Neural progenitor cell (in vitro differentiated cells): ENCODE results near the gene CMTM4. TPM values are rescaled to one million over a fixed set of nuclear protein-coding genes. Genes with fewer than 3 reads are reported as not detected.
"Not testable (repeated sequence)": the region's sequence is repeated elsewhere in the genome, so short reads cannot be mapped to it uniquely, and the experiment has no call there.

Experiments
- DNase-seq: peaks from one replicate; pipeline ENCODE4 v3.0.0-alpha.2; 2016; ENCODE audit warnings: low spot score
- H2AFZ ChIP-seq: fragments of 200-600 bp; sonication (generic); replicated peaks from 2 replicates; pipeline ENCODE4 v1.6.1; 2016; ENCODE audit warnings: antibody characterized with exemption
- H3F3A ChIP-seq: fragments of 200-600 bp; sonication (generic); 2 replicates; pipeline ENCODE4 v1.6.1; 2016; ENCODE audit warnings: antibody characterized with exemption, low read depth
- H3K27ac ChIP-seq: fragments of 200-600 bp; sonication (generic); 2 replicates; pipeline ENCODE4 v1.5.1; 2016; ENCODE audit warnings: mild to moderate bottlenecking
- H3K27me3 ChIP-seq: fragments of 200-600 bp; sonication (generic); 2 replicates; pipeline ENCODE4 v1.6.1; 2016; ENCODE audit warnings: mild to moderate bottlenecking, moderate library complexity
- H3K36me3 ChIP-seq: fragments of 200-600 bp; sonication (generic); 2 replicates; pipeline ENCODE4 v1.5.1; 2016
- H3K4me1 ChIP-seq: fragments of 200-600 bp; sonication (generic); 2 replicates; pipeline ENCODE4 v1.6.1; 2016; ENCODE audit warnings: mixed run types
- H3K4me2 ChIP-seq: fragments of 200-600 bp; sonication (generic); 2 replicates; pipeline ENCODE4 v1.6.1; 2016
- H3K4me3 ChIP-seq: fragments of 200-600 bp; sonication (generic); 2 replicates; pipeline ENCODE4 v1.5.1; 2016
- H3K79me2 ChIP-seq: fragments of 200-600 bp; sonication (generic); 2 replicates; pipeline ENCODE4 v1.6.1; 2016; ENCODE audit warnings: low read depth
- H3K9ac ChIP-seq: fragments of 200-600 bp; sonication (generic); 2 replicates; pipeline ENCODE4 v1.6.1; 2016
- H3K9me3 ChIP-seq: fragments of 200-600 bp; sonication (generic); 2 replicates; pipeline ENCODE4 v1.5.1; 2016; ENCODE audit warnings: low read depth
- H4K20me1 ChIP-seq: fragments of 200-600 bp; sonication (generic); 2 replicates; pipeline ENCODE4 v1.6.1; 2016; ENCODE audit warnings: low read depth
- H3K27ac Mint-ChIP-seq: 3 replicates; pipeline ENCODE4 v1.8.0; 2021; ENCODE audit warnings: mixed read lengths
- H3K27me3 Mint-ChIP-seq: 2 replicates; pipeline ENCODE4 v1.8.0; 2022; ENCODE audit warnings: low read depth, mild to moderate bottlenecking, inconsistent platforms, moderate library complexity, mixed read lengths; ENCODE audit not compliant: insufficient read depth
- H3K36me3 Mint-ChIP-seq: 3 replicates; pipeline ENCODE4 v1.8.0; 2021; ENCODE audit warnings: mixed read lengths
- H3K4me1 Mint-ChIP-seq: 3 replicates; pipeline ENCODE4 v1.8.0; 2021; ENCODE audit warnings: mixed read lengths
- H3K4me3 Mint-ChIP-seq: 3 replicates; pipeline ENCODE4 v1.8.0; 2021; ENCODE audit warnings: mild to moderate bottlenecking, moderate library complexity, mixed read lengths
- H3K9me3 Mint-ChIP-seq: 3 replicates; pipeline ENCODE4 v1.8.0; 2020; ENCODE audit warnings: mixed read lengths
- CTCF ChIP-seq: fragments of 200-600 bp; sonication (generic); IDR thresholded peaks from 2 replicates; pipeline ENCODE4 v1.5.1; 2017; ENCODE audit warnings: antibody characterized with exemption, mild to moderate bottlenecking
- EZH2 ChIP-seq: fragments of 200-600 bp; sonication (generic); IDR thresholded peaks from 2 replicates; pipeline ENCODE4 v1.6.1; 2017; ENCODE audit warnings: antibody characterized with exemption, mild to moderate bottlenecking, moderate library complexity
- EZH2phosphoT487 ChIP-seq: fragments of 200-600 bp; sonication (generic); IDR thresholded peaks from 2 replicates; pipeline ENCODE4 v1.6.1; 2017; ENCODE audit warnings: antibody characterized with exemption
- total RNA-seq: library from RNA; depleted of rRNA; stranded (reverse); fragments of >200 nt; gene quantifications from 2 replicates; pipeline ENCODE4 v1.2.3, GENCODE V29; 2015; ENCODE audit warnings: low replicate concordance

Gene CMTM4
- total RNA-seq, 1 donor from 2014 or later = 25.9 TPM

GRCh38 chr16:66690106-66690847, 6.3 kb downstream of the CMTM4 start:
- H3K27ac ChIP-seq = no peak overlapping the region
- peaks cover 7% of the 10 kb centered on the region for H3K27me3 ChIP-seq
- H4K20me1 ChIP-seq = peaks cover 27% of the 10 kb centered on the region
- peaks cover 4% of the 10 kb centered on the region for H3K27me3 Mint-ChIP-seq
- H3K79me2 ChIP-seq = peaks cover 39% of the 10 kb centered on the region
- peaks cover 6% of the 10 kb centered on the region for H3F3A ChIP-seq
- peaks cover 9% of the 10 kb centered on the region for H3K4me1 ChIP-seq
- peaks cover 25% of the 10 kb centered on the region for H3K4me1 Mint-ChIP-seq
- H3K4me2 ChIP-seq = no peak overlapping the region
- H3K9me3 Mint-ChIP-seq = no peaks in the 10 kb centered on the region
- no peak overlapping the region for H3K4me3 Mint-ChIP-seq
- H2AFZ ChIP-seq = no peak overlapping the region
- no peaks in the 10 kb centered on the region for H3K9me3 ChIP-seq
- no peak overlapping the region for H3K4me3 ChIP-seq
- H3K36me3 ChIP-seq = no peaks in the 10 kb centered on the region
- H3K36me3 Mint-ChIP-seq = peaks cover 3% of the 10 kb centered on the region
- DNase-seq = no peak
- H3K9ac ChIP-seq = no peak overlapping the region
- no peak overlapping the region for H3K27ac Mint-ChIP-seq
- TF ChIP-seq EZH2phosphoT487 (no peak), EZH2 (no peak), CTCF (no peak)

GRCh38 chr16:66689282-66689681, 7.3 kb downstream of the CMTM4 start:
- H3K27me3 ChIP-seq = no peaks in the 10 kb centered on the region
- peaks cover 3% of the 10 kb centered on the region for H3K36me3 Mint-ChIP-seq
- peaks cover 24% of the 10 kb centered on the region for H3K4me1 Mint-ChIP-seq
- DNase-seq = no peak
- H3F3A ChIP-seq = peaks cover 6% of the 10 kb centered on the region
- H3K9me3 ChIP-seq = no peaks in the 10 kb centered on the region
- H3K9ac ChIP-seq = no peak overlapping the region
- no peak overlapping the region for H3K27ac Mint-ChIP-seq
- peaks cover 8% of the 10 kb centered on the region for H3K4me1 ChIP-seq
- no peaks in the 10 kb centered on the region for H3K36me3 ChIP-seq
- TF ChIP-seq EZH2phosphoT487 = no peak
- TF ChIP-seq EZH2 = no peak
- no peak for TF ChIP-seq CTCF
- H4K20me1 ChIP-seq = peaks cover 20% of the 10 kb centered on the region
- H3K4me3 Mint-ChIP-seq = no peak overlapping the region
- no peaks in the 10 kb centered on the region for H3K9me3 Mint-ChIP-seq
- H3K4me2 ChIP-seq = no peak overlapping the region
- peaks cover 4% of the 10 kb centered on the region for H3K27me3 Mint-ChIP-seq
- H2AFZ ChIP-seq = no peak overlapping the region
- no peak overlapping the region for H3K27ac ChIP-seq
- H3K4me3 ChIP-seq = no peak overlapping the region
- H3K79me2 ChIP-seq = peaks cover 29% of the 10 kb centered on the region

GRCh38 chr16:66687906-66688625, 8.5 kb downstream of the CMTM4 start:
- Histone ChIP-seq H3K27ac (no peak overlapping the region), H3K4me3 (no peak overlapping the region), H3K9ac (no peak overlapping the region), H3K9me3 (no peaks in the 10 kb centered on the region), H3K79me2 (peaks cover 20% of the 10 kb centered on the region), H2AFZ (no peak overlapping the region), H3K4me1 (peaks cover 8% of the 10 kb centered on the region), H3K27me3 (no peaks in the 10 kb centered on the region), H3K4me2 (no peak overlapping the region), H3F3A (peaks cover 6% of the 10 kb centered on the region), H3K36me3 (no peaks in the 10 kb centered on the region), H4K20me1 (peaks cover 13% of the 10 kb centered on the region)
- Mint-ChIP-seq H3K9me3 (no peaks in the 10 kb centered on the region), H3K4me1 (peaks cover 26% of the 10 kb centered on the region), H3K36me3 (peaks cover 3% of the 10 kb centered on the region), H3K4me3 (no peak overlapping the region), H3K27me3 (peaks cover 4% of the 10 kb centered on the region), H3K27ac (no peak overlapping the region)
- TF ChIP-seq EZH2phosphoT487 = no peak
- TF ChIP-seq EZH2 = no peak
- TF ChIP-seq CTCF = no peak
- no peak for DNase-seq

GRCh38 chr16:66685501-66686115, 10.9 kb downstream of the CMTM4 start:
- not testable (repeated sequence) for H3K36me3 ChIP-seq, H3K9me3 ChIP-seq, H3K9me3 Mint-ChIP-seq, DNase-seq, H2AFZ ChIP-seq, H3K27me3 Mint-ChIP-seq, H3F3A ChIP-seq, H3K36me3 Mint-ChIP-seq, H3K4me3 Mint-ChIP-seq, H3K4me3 ChIP-seq, H3K4me2 ChIP-seq, H3K4me1 ChIP-seq, H3K9ac ChIP-seq, H3K27ac ChIP-seq, H3K27ac Mint-ChIP-seq, H4K20me1 ChIP-seq, H3K27me3 ChIP-seq
- H3K4me1 Mint-ChIP-seq = peaks cover 25% of the 10 kb centered on the region
- peaks cover 11% of the 10 kb centered on the region for H3K79me2 ChIP-seq
